ENCODE measurements around the gene GPX7.

The GPX7 gene

GRCh38 chr1:52588535-52588934 is 13.6 kb upstream of the GPX7 start:
- no peak for DNase-seq

DNA sequence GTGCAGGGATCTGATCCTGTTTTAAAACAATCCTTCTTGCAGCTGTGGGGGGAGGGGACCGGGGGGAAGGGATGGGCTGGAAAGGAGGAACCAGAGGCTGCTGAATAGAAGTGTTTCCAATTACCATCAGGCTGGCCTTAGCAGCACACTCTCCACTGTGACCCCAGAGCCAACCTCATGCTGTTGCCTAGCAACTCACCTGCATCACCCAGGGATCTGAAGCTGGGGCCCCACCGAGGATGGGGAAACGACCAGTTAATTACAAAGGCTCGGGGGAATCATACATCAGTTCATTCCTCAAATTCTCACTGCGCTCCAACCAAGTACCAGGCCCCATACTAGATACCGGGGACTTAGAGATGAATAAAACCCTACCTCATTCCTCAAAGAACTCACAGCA is 11.9 kb upstream of the GPX7 start:
- DNase-seq = no peak

DNA sequence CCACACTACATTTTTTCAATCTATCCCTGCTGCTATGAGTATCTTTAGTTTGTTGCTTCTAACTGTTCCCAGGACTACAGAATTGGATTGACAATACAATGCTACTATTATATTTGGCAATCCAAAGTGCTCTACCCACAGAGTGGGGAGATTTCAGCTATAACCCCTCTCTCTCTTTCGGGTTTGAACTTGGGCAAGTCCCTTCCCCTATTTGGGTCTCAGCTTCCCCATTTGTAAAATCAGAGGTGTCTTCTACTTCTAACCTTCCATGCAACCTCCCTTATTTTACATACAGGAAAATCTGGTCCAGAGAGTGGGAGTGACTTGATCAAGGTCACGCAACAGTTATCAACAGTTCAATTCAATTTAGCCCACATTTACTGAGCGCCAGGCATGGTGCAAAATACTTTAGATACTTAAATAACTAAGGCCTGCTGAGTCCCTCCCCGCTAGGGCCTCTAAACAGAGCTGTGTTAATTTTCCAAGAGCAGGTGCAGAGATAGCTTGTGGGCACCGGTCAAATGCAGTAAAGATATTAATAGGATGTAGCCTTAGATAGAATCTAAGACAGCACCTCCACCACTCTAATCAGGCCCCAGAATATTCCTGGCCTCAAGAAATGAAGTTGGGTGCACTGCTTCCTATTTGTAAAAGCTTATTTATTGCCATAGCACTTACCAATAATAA is 9.4 kb upstream of the GPX7 start:
- DNase-seq = no peak

- no peak for DNase-seq
Observed at GRCh38 chr1:52593495-52593894, 8.7 kb upstream of the GPX7 start.

GRCh38 chr1:52595061-52595460 is 7.1 kb upstream of the GPX7 start:
- DNase-seq = no peak

DNA sequence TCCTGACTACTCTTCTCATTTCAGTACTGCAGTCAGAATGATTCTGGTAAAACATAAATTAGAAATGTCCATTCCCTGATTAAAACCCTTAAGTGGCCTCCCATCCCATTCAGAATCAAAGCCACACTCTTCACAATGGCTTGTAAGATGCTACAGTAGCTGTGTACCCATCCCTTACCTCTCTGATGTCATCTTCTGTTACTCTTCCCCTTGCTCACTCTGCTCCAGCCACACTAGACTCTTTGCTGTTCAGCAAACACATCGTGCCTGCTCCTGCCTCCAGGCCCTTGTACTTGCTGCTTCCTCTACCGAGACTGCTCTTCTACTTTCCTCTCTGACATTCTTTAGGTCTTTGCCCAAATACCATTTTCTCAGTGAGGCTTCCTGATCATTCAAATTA is 4.3 kb upstream of the GPX7 start:
- DNase-seq = no peak

DNA sequence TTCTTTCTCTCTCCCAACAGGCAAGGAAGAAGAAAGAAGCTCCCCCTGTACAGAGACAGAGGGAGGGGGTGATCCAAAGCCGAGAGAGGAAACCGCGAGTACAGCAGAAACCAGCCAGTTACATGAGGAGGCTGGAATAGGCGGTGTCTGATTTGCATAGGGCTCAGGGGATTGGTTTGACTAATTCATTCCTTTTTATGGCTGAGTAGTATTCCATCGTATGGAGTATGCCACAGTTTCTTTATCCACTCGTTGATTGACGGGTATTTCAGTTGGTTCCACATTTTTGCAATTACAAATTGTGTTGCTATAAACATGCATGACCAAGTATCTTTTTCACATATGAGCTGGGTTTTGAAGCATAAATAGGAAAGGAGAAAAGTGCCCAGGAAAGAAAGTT is 3.4 kb upstream of the GPX7 start:
- no peak for DNase-seq

- no peak for DNase-seq
Observed at GRCh38 chr1:52599236-52599635, 2.9 kb upstream of the GPX7 start.

- no peak for DNase-seq
Observed at GRCh38 chr1:52600533-52601179, 1.5 kb upstream of the GPX7 start.

DNA sequence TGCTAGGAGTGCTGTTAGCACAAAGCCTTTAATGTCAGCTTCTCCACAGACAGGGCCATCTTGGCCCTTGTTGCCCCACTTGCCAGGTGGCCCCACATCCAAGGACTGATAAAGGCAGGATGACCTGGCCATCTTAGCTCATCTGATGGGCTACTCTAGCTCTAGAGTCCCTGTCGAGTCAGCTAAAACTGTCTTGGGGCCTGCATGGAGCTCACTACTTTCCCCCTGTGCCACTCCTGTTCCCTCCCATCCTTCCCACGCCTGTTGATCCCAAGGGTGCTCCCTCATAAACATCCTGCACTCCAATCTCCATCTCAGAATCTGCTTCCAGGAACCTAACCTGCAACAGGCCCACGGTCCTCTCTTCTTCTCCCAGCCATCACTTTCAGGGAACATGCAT is 652 bp upstream of the GPX7 start:
- no peak for DNase-seq

- DNase-seq = peak; percentile 30
Observed at GRCh38 chr1:52602856-52603600, 857 bp downstream of the GPX7 start.

DNA sequence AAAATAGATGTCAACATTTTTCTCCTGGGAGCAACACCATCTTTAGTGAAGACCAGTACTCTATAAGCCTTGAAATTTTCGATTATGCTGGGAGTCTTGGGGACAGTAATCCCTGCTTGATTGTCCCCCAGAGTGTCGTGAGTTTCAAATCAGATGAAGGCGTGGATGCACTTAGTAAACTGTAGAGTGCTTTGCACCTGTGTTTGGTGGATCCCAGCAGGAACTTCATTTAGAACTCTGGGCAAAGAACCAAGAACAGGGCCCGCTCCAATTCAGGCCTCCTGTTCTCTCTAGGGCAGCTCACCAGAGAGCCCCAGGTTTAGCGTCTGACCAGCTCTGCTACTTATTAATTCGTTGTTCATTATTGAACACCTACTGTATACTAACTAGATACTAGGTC is 1.5 kb downstream of the GPX7 start:
- no peak for DNase-seq

DNA sequence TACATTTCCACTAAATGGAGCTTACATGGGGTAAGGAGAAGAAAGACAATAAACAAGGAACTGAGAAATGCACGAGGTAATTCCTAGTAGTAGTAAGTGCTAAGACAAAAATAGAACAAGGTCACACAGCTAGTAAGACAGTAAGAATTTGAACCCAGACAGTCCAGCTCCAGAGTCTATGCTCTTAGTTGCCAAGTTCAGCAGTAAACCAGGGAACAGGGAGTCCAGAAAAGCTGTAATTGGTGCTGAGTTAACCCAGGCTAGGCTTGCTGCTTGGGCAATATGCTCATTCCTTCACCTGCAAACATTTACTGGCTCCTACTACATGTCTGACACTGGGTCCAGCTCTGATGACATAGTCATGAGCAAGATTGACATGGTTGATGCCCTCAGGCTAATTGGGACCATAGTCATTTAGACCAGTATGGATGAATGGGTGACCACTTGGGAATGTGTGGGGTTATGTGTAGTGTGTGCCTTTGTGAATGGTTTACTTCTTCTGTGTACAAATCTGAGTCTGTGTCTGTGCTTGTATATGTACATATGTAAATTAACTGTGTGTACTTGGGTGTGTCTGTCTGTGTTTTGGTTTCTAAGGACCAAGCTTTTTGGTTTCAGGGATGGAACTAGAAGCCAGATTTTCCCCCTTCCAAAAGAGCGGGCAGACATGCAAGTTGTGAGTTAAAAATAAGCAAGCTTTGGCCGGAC is 2.0 kb downstream of the GPX7 start:
- no peak for DNase-seq

GRCh38 chr1:52613636-52614373 is 11.6 kb downstream of the GPX7 start:
- DNase-seq = no peak

DNA sequence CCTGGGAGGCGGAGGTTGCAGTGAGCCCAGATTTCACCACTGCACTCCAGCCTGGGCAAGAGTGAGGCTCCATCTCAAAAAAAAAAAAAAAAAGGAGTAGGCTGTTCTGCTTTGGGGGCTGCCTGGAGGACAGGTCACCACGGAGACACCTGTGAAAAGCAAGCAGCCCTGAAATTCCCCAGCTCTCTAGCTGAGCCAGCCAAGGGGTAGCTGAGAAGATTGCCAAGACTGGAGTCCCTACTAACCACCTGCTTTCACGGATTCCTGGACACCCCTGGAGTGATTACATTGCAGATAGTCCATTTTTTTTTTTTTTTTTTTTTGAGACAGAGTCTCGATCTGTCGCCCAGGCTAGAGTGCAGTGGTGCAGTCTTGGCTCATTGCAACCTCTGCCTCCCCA is 12.5 kb downstream of the GPX7 start:
- DNase-seq = no peak

- DNase-seq = no peak
Observed at GRCh38 chr1:52615489-52616042, 13.4 kb downstream of the GPX7 start.

DNA sequence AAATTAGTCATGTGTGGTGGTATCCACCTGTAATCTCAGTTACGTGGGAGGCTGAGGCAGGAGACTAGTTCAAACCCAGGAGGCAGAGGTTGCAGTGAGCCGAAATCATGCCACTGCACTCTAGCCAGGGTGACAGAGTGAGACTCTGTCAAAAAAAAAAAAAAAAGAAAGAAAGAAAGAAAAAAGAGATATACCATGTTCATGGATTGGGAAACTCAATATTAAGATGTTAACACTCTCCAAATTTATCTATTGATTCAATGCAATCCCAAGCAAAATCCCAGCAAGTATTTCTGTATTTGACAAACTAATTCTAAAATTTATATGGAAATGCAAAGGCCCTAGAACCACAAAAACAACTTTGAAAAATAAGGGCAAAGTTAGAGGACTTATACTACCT is 19.8 kb downstream of the GPX7 start:
- DNase-seq = no peak

- DNase-seq = no peak
Observed at GRCh38 chr1:52623812-52624211, 21.6 kb downstream of the GPX7 start.

- DNase-seq = no peak
Observed at GRCh38 chr1:52627028-52627427, 24.9 kb downstream of the GPX7 start.

DNA sequence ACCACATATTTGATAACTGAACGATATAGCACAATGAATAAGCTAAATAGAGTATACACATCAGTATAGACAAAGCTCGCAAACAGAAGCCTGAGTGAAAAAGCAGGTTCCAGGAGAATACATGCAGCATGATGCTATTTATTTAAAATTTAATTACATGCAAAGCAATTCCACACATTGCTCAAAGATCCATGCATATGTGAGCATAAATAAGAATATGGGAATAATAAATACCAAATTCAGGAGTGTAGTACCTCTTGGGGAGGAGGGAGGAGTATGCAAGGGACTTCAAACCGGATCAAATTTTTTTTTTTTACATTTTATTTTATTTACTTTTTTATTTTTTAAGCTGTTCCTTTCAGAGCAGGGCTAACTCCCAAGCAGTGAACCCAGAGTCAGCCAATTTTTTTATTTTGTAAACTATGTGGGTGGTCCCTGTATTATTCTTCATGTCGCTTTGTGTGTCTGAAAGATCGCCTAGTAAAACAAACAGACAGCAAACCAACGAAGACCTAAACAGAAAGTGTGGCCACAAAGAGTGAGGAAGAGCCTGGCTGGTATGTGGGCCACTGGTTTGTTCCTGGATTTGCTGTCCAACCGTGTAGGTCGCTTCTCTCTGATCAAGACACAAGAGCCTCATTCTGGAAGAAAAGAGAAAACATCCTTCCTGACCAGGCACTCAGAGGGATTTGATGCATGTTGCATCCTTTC is 26.6 kb downstream of the GPX7 start:
- no peak for DNase-seq

DNA sequence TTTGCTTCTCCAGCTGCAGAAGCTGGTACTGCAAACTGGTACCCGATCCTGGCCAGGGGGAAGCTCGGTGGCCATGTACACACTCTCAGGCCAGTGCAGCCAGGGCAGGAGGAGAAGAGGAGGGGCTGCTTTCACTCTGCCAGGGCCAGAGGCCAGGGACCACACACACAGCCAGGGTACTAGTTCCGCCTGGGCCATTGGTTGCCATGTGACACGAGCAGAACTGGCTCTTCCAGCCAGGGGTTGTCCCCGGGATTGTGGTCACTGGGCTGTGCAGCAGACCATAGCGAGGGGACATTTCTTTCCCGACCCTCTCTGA is 27.1 kb downstream of the GPX7 start:
- no peak for DNase-seq

DNA sequence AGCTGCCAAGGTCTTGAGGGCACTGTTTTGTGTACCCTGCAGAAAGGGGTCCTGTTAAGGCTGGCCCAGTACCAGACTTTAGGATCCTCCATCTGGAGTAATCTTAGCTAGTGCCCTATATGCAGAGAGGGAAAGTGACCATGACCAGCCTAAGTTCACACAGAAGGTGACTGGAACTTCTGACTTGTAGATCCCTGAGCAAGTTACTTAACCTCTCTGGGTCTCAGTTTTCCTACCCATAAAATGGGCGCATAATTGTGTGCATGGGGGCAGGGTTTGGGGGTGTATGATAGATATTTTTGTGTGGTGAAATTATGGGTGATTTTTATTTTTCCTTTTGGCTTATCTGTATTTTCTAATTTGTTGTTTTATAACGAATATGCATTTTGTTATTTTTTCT is 27.5 kb downstream of the GPX7 start:
- DNase-seq = no peak

Measured in CD4-positive, alpha-beta T cell treated with Interleukin-10 for 1 hour (primary cell).